Mucosa of descending colon (tissue), 3 donors: ENCODE results near the gene GNAO1. TPM values are rescaled to one million over a fixed set of nuclear protein-coding genes. Genes with fewer than 3 reads are reported as not detected.
A peak's percentile ranks its signal among the peaks of the same experiment; 100 is the strongest.

Experiments used
- ATAC-seq: fragments of 200-7000 bp; cut with Tn5 transposase; one replicate; pipeline ENCODE4 v1.9.1; 2020; ENCODE audit warnings: mild to moderate bottlenecking, moderate library complexity
- DNase-seq, 3 donors: peaks; one replicate each; pipeline ENCODE4 v3.0.0-alpha.2; 2020
- H3K36me3 ChIP-seq: fragments of 200-600 bp; one replicate; pipeline ENCODE4 v1.8.0; 2021; ENCODE audit warnings: low read depth, mild to moderate bottlenecking
- H3K4me1 ChIP-seq: fragments of 200-600 bp; one replicate; pipeline ENCODE4 v1.8.0; 2021; ENCODE audit warnings: low read depth, mild to moderate bottlenecking
- H3K4me3 ChIP-seq: fragments of 200-600 bp; one replicate; pipeline ENCODE4 v1.8.0; 2021; ENCODE audit warnings: mild to moderate bottlenecking
- H3K9me3 ChIP-seq: fragments of 200-600 bp; one replicate; pipeline ENCODE4 v1.8.0; 2021; ENCODE audit warnings: mild to moderate bottlenecking
- CTCF ChIP-seq: fragments of 200-600 bp; IDR thresholded peaks from one replicate; pipeline ENCODE4 v1.8.0; 2022; ENCODE audit warnings: antibody characterized with exemption, mild to moderate bottlenecking
- intact Hi-C, 2 donors: fragments of 100-400 bp; cut with DNase I in 1 of 2; cut with micrococcal nuclease in 1 of 2; formaldehyde crosslinking; loops; one replicate each; pipeline versions ENCODE4 v1.11.0 to v1.11.1; 2022; cut with DNase I, micrococcal nuclease
- total RNA-seq, 3 donors: library from RNA; stranded (reverse); fragmentation: NEBNext Ultra II Directional in 2 of 3; extraction: Animal tissue kit (Norgen Biotek cat#: 25700) in 2 of 3; gene quantifications; one replicate each; pipeline versions ENCODE4 v1.2.1 to v1.2.4, GENCODE V29; 2021 to 2023
- donor health status: DM: no; HTN: no; CAD: no; lungs with moderate emphysema.
- donor health status: DM: no; HTN: no; CAD: no.
- donor health status: DM: no; HTN: yes; CAD: no.

The GNAO1 gene
- total RNA-seq, 3 donors from 2014 or later, result 8.3 to 113 (median 9.8) TPM

- Histone ChIP-seq H3K4me3 (no peak overlapping the region), H3K36me3 (no peaks in the 10 kb centered on the region), H3K9me3 (no peaks in the 10 kb centered on the region), H3K4me1 (no peaks in the 10 kb centered on the region)
- ATAC-seq (no peak), DNase-seq (peak in 2 of 3 donors; percentile 6 to 19)
- TF ChIP-seq CTCF, result no peak
- intact Hi-C loops, result no loop called here
Observed at GRCh38 chr16:56346131-56346890, 155.0 kb downstream of the GNAO1 start.

GRCh38 chr16:56347166-56347565 lies 155.9 kb downstream of the GNAO1 start:
- Histone ChIP-seq H3K4me3 (no peak overlapping the region), H3K4me1 (no peaks in the 10 kb centered on the region), H3K9me3 (no peaks in the 10 kb centered on the region), H3K36me3 (no peaks in the 10 kb centered on the region)
- no peak for TF ChIP-seq CTCF
- DNase-seq (peak in 2 of 3 donors; percentile 10 to 26), ATAC-seq (no peak)
- intact Hi-C loops, result no loop called here

- ATAC-seq (no peak), DNase-seq (peak in 2 of 3 donors; percentile 13 to 33)
- no peaks in the 10 kb centered on the region for H3K4me1 ChIP-seq
- no peak for TF ChIP-seq CTCF
- H3K36me3 ChIP-seq, result no peaks in the 10 kb centered on the region
- no peaks in the 10 kb centered on the region for H3K9me3 ChIP-seq
- no peak overlapping the region for H3K4me3 ChIP-seq
- intact Hi-C loops, result no loop called here
Observed at GRCh38 chr16:56347670-56348069, 156.4 kb downstream of the GNAO1 start.

GRCh38 chr16:56348168-56349085 lies 157.1 kb downstream of the GNAO1 start:
- intact Hi-C loops, result no loop called here
- no peak for TF ChIP-seq CTCF

GRCh38 chr16:56349086-56349415 lies 157.8 kb downstream of the GNAO1 start:
- no peak overlapping the region for H3K4me3 ChIP-seq
- ATAC-seq, result no peak
- intact Hi-C loops, result no loop called here
- no peaks in the 10 kb centered on the region for H3K9me3 ChIP-seq
- DNase-seq, result peak in 2 of 3 donors; percentile 8 to 30
- no peaks in the 10 kb centered on the region for H3K36me3 ChIP-seq
- no peaks in the 10 kb centered on the region for H3K4me1 ChIP-seq
- no peak for TF ChIP-seq CTCF

More at GRCh38 chr16:56348168-56349085, 157.1 kb downstream of the GNAO1 start:
- H3K4me3 ChIP-seq, result no peak overlapping the region
- ATAC-seq (no peak), DNase-seq (peak in 2 of 3 donors; percentile 9 to 37)
- no peaks in the 10 kb centered on the region for H3K9me3 ChIP-seq
- H3K4me1 ChIP-seq, result no peaks in the 10 kb centered on the region
- no peaks in the 10 kb centered on the region for H3K36me3 ChIP-seq
